ENCODE results near the gene UBAC2. TPM values are rescaled to one million over a fixed set of nuclear protein-coding genes. Genes with fewer than 3 reads are reported as not detected.

The UBAC2 gene
- total and polyA plus RNA-seq, 2 of the 8 experiments (the other 6 are each of a cell fraction or from before 2014, with no cell fraction given), result 75.9 to 76.9 TPM

GRCh38 chr13:99193152-99193551 lies 7.5 kb upstream of the UBAC2 start (continued):
- no peak for TF ChIP-seq SP2 (IDR thresholded peaks at IDR 0.05; ENCODE audit: low read length)
- no peak for TF ChIP-seq GABPA (IDR thresholded peaks at IDR 0.05; ENCODE audit: borderline replicate concordance, insufficient read depth, low read length)
- no peak for TF ChIP-seq CHD7 (IDR thresholded peaks at IDR 0.05; ENCODE audit: insufficient replicate concordance, low read length)
